ENCODE measurements around the gene COL20A1. TPM values are rescaled to one million over a fixed set of nuclear protein-coding genes. Genes with fewer than 3 reads are reported as not detected.

The COL20A1 gene
- total and polyA plus RNA-seq, 9 donors = 0.10 to 0.54 (median 0.25) TPM; not detected in 5

DNA sequence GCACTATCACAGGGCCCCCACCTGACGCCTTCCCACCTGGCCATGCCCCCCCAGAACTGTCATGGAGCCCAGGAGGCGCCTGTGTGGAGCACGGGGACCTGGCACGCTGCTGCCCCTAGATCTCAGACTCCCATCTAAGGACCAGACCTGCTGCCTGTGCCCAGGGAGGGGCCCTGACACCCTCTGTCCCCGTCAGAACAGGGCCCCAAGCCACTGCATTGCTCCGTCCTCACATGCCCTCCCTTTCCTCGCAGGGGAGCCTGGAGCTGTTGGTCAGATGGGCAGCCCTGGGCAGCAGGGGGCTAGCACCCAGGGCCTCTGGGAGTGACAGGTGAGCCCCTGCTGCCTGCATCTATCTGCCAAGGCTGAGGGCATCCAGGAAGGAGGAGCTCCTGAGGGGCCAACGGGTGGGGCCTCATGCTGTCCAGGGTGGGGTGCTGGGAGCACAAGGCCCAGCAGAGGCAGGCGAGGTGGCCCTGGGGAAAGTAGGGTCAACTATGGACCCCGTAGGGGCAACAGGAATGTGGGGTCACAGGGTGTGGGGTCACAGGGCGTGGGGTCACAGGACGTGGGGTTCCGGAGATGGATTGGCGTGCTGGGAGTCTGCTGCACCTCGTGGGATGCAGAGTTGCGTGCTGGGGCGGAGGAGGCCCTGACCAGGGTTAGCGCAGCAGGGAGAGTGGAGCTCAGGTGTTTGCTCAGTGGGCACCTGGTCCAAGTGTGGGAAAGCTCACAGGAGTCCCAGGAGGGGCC is 36.5 kb downstream of the COL20A1 start:
- no peak for DNase-seq
- no peak overlapping the region for H3K27ac ChIP-seq
- no peaks in the 10 kb centered on the region for H3K27me3 ChIP-seq
- WGBS, 3 donors = 81% methylated on average over 18 of the region's 18 CpGs
- H3K9me3 ChIP-seq = no peaks in the 10 kb centered on the region
- no peak overlapping the region for H3K4me3 ChIP-seq
- H3K4me1 ChIP-seq (ENCODE audit: insufficient read depth) = no peaks in the 10 kb centered on the region
- TF ChIP-seq POLR2A (IDR thresholded peaks at IDR 0.05) (no peak), EP300 (IDR thresholded peaks at IDR 0.05) (no peak), CTCF (IDR thresholded peaks at IDR 0.05) (no peak)
- intact Hi-C loops (cut with DNase I) = no loop called here
- no peaks in the 10 kb centered on the region for H3K36me3 ChIP-seq

DNA sequence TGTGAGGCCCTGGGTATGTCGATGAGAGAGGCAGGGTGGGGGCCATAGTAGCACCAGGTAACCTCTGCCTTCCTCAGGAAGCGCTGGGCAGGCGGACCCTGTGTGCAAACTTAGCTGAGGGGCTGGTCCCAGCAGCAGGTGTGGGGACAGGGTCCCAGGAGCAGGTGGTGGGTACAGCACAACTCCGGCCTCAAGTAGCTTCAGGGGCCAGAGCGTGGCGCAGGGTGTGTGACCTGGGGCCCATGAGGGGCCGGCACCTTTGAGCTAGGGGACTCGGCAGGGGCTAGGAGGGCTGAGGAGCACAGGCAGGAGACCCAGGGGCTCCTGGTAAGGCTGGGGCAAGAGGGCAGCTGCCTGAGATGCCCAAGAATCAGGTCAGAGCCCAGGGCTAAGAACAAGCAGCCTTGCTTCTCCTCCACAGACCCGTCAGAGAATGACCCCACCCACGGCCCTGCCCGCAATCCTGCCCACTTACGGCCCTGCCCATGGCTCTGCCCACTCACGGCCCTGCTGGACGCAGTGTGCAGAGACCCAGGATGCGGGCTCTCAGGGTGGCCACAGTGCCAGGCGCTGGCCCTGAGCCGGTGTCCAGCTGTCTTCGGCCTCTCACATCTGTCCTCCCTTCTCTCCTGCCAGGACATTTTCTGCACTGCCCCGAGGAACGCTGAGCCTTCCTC is 37.2 kb downstream of the COL20A1 start:
- Histone ChIP-seq H3K36me3 (no peaks in the 10 kb centered on the region), H3K4me1 (ENCODE audit: insufficient read depth) (no peaks in the 10 kb centered on the region), H3K27me3 (no peaks in the 10 kb centered on the region), H3K9me3 (no peaks in the 10 kb centered on the region), H3K27ac (no peak overlapping the region), H3K4me3 (no peak overlapping the region)
- intact Hi-C loops (cut with DNase I) = no loop called here
- TF ChIP-seq POLR2A (IDR thresholded peaks at IDR 0.05) (no peak), CTCF (IDR thresholded peaks at IDR 0.05) (no peak), EP300 (IDR thresholded peaks at IDR 0.05) (no peak)
- DNase-seq = no peak
- 67 to 73% (median 67%) methylated on average over 20 of the region's 20 CpGs for WGBS, 3 donors

DNA sequence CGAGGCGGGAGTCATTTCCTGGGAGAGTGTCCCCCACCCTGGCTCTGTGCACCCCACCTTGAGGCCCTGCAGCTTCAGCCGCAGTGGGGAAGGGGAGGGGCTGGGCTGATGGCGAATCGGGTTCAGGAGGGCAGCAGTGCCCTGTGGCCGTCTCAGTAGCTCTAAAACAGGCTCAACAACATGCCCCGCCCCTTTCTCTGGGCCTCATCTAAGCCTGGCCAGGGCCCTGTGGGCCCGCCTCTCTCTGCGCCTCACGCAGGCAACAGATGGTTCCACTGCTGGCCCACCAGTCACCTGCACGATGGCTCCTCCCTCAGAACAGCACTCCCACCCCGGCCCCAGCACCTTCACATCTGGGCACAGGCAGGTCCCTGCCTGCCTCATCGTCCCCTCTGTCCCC is 38.0 kb downstream of the COL20A1 start:
- Histone ChIP-seq H3K4me3 (no peak overlapping the region), H3K36me3 (no peaks in the 10 kb centered on the region), H3K9me3 (no peaks in the 10 kb centered on the region), H3K4me1 (ENCODE audit: insufficient read depth) (no peaks in the 10 kb centered on the region), H3K27ac (no peak overlapping the region), H3K27me3 (no peaks in the 10 kb centered on the region)
- TF ChIP-seq EP300 (IDR thresholded peaks at IDR 0.05) (no peak), POLR2A (IDR thresholded peaks at IDR 0.05) (no peak), CTCF (IDR thresholded peaks at IDR 0.05) (no peak)
- no peak for DNase-seq
- intact Hi-C loops (cut with DNase I) = no loop called here
- 64 to 72% (median 68%) methylated on average over 13 of the region's 13 CpGs for WGBS, 3 donors

GRCh38 chr20:63331741-63332400 is 38.9 kb downstream of the COL20A1 start:
- DNase-seq = no peak
- Histone ChIP-seq H3K36me3 (no peaks in the 10 kb centered on the region), H3K27me3 (no peaks in the 10 kb centered on the region), H3K27ac (no peak overlapping the region), H3K4me3 (no peak overlapping the region), H3K9me3 (no peaks in the 10 kb centered on the region), H3K4me1 (ENCODE audit: insufficient read depth) (no peaks in the 10 kb centered on the region)
- TF ChIP-seq POLR2A (IDR thresholded peaks at IDR 0.05) (no peak), CTCF (IDR thresholded peaks at IDR 0.05) (no peak), EP300 (IDR thresholded peaks at IDR 0.05) (no peak)
- 89 to 97% (median 92%) methylated on average over 8 of the region's 8 CpGs for WGBS, 3 donors
- intact Hi-C loops (cut with DNase I) = no loop called here
